Neural progenitor cell (in vitro differentiated cells): ENCODE results near the gene CAMLG. TPM values are rescaled to one million over a fixed set of nuclear protein-coding genes. Genes with fewer than 3 reads are reported as not detected.

ENCODE experiments used
- DNase-seq: peaks from one replicate; pipeline ENCODE4 v3.0.0-alpha.2; 2016; ENCODE audit warnings: low spot score
- H2AFZ ChIP-seq: fragments of 200-600 bp; sonication (generic); replicated peaks from 2 replicates; pipeline ENCODE4 v1.6.1; 2016; ENCODE audit warnings: antibody characterized with exemption
- H3F3A ChIP-seq: fragments of 200-600 bp; sonication (generic); 2 replicates; pipeline ENCODE4 v1.6.1; 2016; ENCODE audit warnings: antibody characterized with exemption, low read depth
- H3K27ac ChIP-seq: fragments of 200-600 bp; sonication (generic); 2 replicates; pipeline ENCODE4 v1.5.1; 2016; ENCODE audit warnings: mild to moderate bottlenecking
- H3K27me3 ChIP-seq: fragments of 200-600 bp; sonication (generic); 2 replicates; pipeline ENCODE4 v1.6.1; 2016; ENCODE audit warnings: mild to moderate bottlenecking, moderate library complexity
- H3K36me3 ChIP-seq: fragments of 200-600 bp; sonication (generic); 2 replicates; pipeline ENCODE4 v1.5.1; 2016
- H3K4me1 ChIP-seq: fragments of 200-600 bp; sonication (generic); 2 replicates; pipeline ENCODE4 v1.6.1; 2016; ENCODE audit warnings: mixed run types
- H3K4me2 ChIP-seq: fragments of 200-600 bp; sonication (generic); 2 replicates; pipeline ENCODE4 v1.6.1; 2016
- H3K4me3 ChIP-seq: fragments of 200-600 bp; sonication (generic); 2 replicates; pipeline ENCODE4 v1.5.1; 2016
- H3K79me2 ChIP-seq: fragments of 200-600 bp; sonication (generic); 2 replicates; pipeline ENCODE4 v1.6.1; 2016; ENCODE audit warnings: low read depth
- H3K9ac ChIP-seq: fragments of 200-600 bp; sonication (generic); 2 replicates; pipeline ENCODE4 v1.6.1; 2016
- H3K9me3 ChIP-seq: fragments of 200-600 bp; sonication (generic); 2 replicates; pipeline ENCODE4 v1.5.1; 2016; ENCODE audit warnings: low read depth
- H4K20me1 ChIP-seq: fragments of 200-600 bp; sonication (generic); 2 replicates; pipeline ENCODE4 v1.6.1; 2016; ENCODE audit warnings: low read depth
- H3K27ac Mint-ChIP-seq: 3 replicates; pipeline ENCODE4 v1.8.0; 2021; ENCODE audit warnings: mixed read lengths
- H3K27me3 Mint-ChIP-seq: 2 replicates; pipeline ENCODE4 v1.8.0; 2022; ENCODE audit warnings: low read depth, mild to moderate bottlenecking, inconsistent platforms, moderate library complexity, mixed read lengths; ENCODE audit not compliant: insufficient read depth
- H3K36me3 Mint-ChIP-seq: 3 replicates; pipeline ENCODE4 v1.8.0; 2021; ENCODE audit warnings: mixed read lengths
- H3K4me1 Mint-ChIP-seq: 3 replicates; pipeline ENCODE4 v1.8.0; 2021; ENCODE audit warnings: mixed read lengths
- H3K4me3 Mint-ChIP-seq: 3 replicates; pipeline ENCODE4 v1.8.0; 2021; ENCODE audit warnings: mild to moderate bottlenecking, moderate library complexity, mixed read lengths
- H3K9me3 Mint-ChIP-seq: 3 replicates; pipeline ENCODE4 v1.8.0; 2020; ENCODE audit warnings: mixed read lengths
- CTCF ChIP-seq: fragments of 200-600 bp; sonication (generic); IDR thresholded peaks from 2 replicates; pipeline ENCODE4 v1.5.1; 2017; ENCODE audit warnings: antibody characterized with exemption, mild to moderate bottlenecking
- EZH2 ChIP-seq: fragments of 200-600 bp; sonication (generic); IDR thresholded peaks from 2 replicates; pipeline ENCODE4 v1.6.1; 2017; ENCODE audit warnings: antibody characterized with exemption, mild to moderate bottlenecking, moderate library complexity
- EZH2phosphoT487 ChIP-seq: fragments of 200-600 bp; sonication (generic); IDR thresholded peaks from 2 replicates; pipeline ENCODE4 v1.6.1; 2017; ENCODE audit warnings: antibody characterized with exemption
- total RNA-seq: library from RNA; depleted of rRNA; stranded (reverse); fragments of >200 nt; gene quantifications from 2 replicates; pipeline ENCODE4 v1.2.3, GENCODE V29; 2015; ENCODE audit warnings: low replicate concordance

Gene CAMLG
- total RNA-seq, 1 donor from 2014 or later = 44.5 TPM

- Histone ChIP-seq H3K27ac (no peak overlapping the region), H4K20me1 (no peaks in the 10 kb centered on the region), H3K9me3 (no peaks in the 10 kb centered on the region), H3K4me1 (no peaks in the 10 kb centered on the region), H3K4me2 (no peak overlapping the region), H3K27me3 (no peaks in the 10 kb centered on the region), H3K79me2 (no peaks in the 10 kb centered on the region), H2AFZ (no peak overlapping the region), H3K4me3 (no peak overlapping the region), H3F3A (no peaks in the 10 kb centered on the region), H3K36me3 (peaks cover 34% of the 10 kb centered on the region), H3K9ac (no peak overlapping the region)
- Mint-ChIP-seq H3K4me1 (no peaks in the 10 kb centered on the region), H3K36me3 (peaks cover 32% of the 10 kb centered on the region), H3K4me3 (no peak overlapping the region), H3K27me3 (no peaks in the 10 kb centered on the region), H3K27ac (no peak overlapping the region), H3K9me3 (no peaks in the 10 kb centered on the region)
- no peak for DNase-seq
- TF ChIP-seq EZH2phosphoT487 = no peak
- no peak for TF ChIP-seq EZH2
- TF ChIP-seq CTCF = no peak
Observed at GRCh38 chr5:134791580-134791979, 53.2 kb downstream of the CAMLG start.

- H3K4me3 Mint-ChIP-seq = no peak overlapping the region
- Histone ChIP-seq H3K9ac (no peak overlapping the region), H3F3A (no peaks in the 10 kb centered on the region), H3K27me3 (no peaks in the 10 kb centered on the region), H3K4me1 (no peaks in the 10 kb centered on the region), H3K27ac (no peak overlapping the region), H3K79me2 (no peaks in the 10 kb centered on the region), H3K4me2 (no peak overlapping the region), H2AFZ (no peak overlapping the region), H3K4me3 (no peak overlapping the region), H4K20me1 (no peaks in the 10 kb centered on the region), H3K36me3 (peaks cover 34% of the 10 kb centered on the region), H3K9me3 (no peaks in the 10 kb centered on the region)
- peaks cover 27% of the 10 kb centered on the region for H3K36me3 Mint-ChIP-seq
- H3K9me3 Mint-ChIP-seq = no peaks in the 10 kb centered on the region
- no peak for TF ChIP-seq EZH2phosphoT487
- no peak for TF ChIP-seq CTCF
- TF ChIP-seq EZH2 = no peak
- H3K27me3 Mint-ChIP-seq = no peaks in the 10 kb centered on the region
- no peak for DNase-seq
- H3K4me1 Mint-ChIP-seq = no peaks in the 10 kb centered on the region
- H3K27ac Mint-ChIP-seq = no peak overlapping the region
Observed at GRCh38 chr5:134792286-134792685, 53.9 kb downstream of the CAMLG start.

- Histone ChIP-seq H4K20me1 (no peaks in the 10 kb centered on the region), H3K36me3 (peaks cover 34% of the 10 kb centered on the region), H3K79me2 (no peaks in the 10 kb centered on the region), H3K9ac (no peak overlapping the region), H3F3A (no peaks in the 10 kb centered on the region), H3K27ac (no peak overlapping the region), H3K4me2 (no peak overlapping the region), H3K27me3 (no peaks in the 10 kb centered on the region), H3K9me3 (no peaks in the 10 kb centered on the region), H3K4me1 (no peaks in the 10 kb centered on the region), H2AFZ (no peak overlapping the region), H3K4me3 (no peak overlapping the region)
- H3K27ac Mint-ChIP-seq = no peak overlapping the region
- H3K27me3 Mint-ChIP-seq = no peaks in the 10 kb centered on the region
- no peaks in the 10 kb centered on the region for H3K4me1 Mint-ChIP-seq
- DNase-seq = no peak
- no peaks in the 10 kb centered on the region for H3K9me3 Mint-ChIP-seq
- TF ChIP-seq EZH2phosphoT487 = no peak
- no peak for TF ChIP-seq CTCF
- TF ChIP-seq EZH2 = no peak
- H3K36me3 Mint-ChIP-seq = peaks cover 28% of the 10 kb centered on the region
- H3K4me3 Mint-ChIP-seq = no peak overlapping the region
Observed at GRCh38 chr5:134793111-134793510, 54.8 kb downstream of the CAMLG start.

GRCh38 chr5:134794082-134794481, 55.7 kb downstream of the CAMLG start:
- no peaks in the 10 kb centered on the region for H4K20me1 ChIP-seq
- peaks cover 6% of the 10 kb centered on the region for H3F3A ChIP-seq
- no peaks in the 10 kb centered on the region for H3K4me1 ChIP-seq
- no peak overlapping the region for H2AFZ ChIP-seq
- no peak overlapping the region for H3K27ac ChIP-seq
- Mint-ChIP-seq H3K36me3 (peaks cover 32% of the 10 kb centered on the region), H3K27ac (no peak overlapping the region), H3K4me3 (no peak overlapping the region), H3K9me3 (no peaks in the 10 kb centered on the region), H3K4me1 (no peaks in the 10 kb centered on the region), H3K27me3 (no peaks in the 10 kb centered on the region)
- no peak overlapping the region for H3K9ac ChIP-seq
- no peaks in the 10 kb centered on the region for H3K27me3 ChIP-seq
- no peak for DNase-seq
- no peaks in the 10 kb centered on the region for H3K79me2 ChIP-seq
- TF ChIP-seq EZH2 = no peak
- no peak for TF ChIP-seq CTCF
- TF ChIP-seq EZH2phosphoT487 = no peak
- no peaks in the 10 kb centered on the region for H3K9me3 ChIP-seq
- H3K4me2 ChIP-seq = no peak overlapping the region
- H3K4me3 ChIP-seq = no peak overlapping the region
- H3K36me3 ChIP-seq = peaks cover 33% of the 10 kb centered on the region
